ENCODE measurements around the gene SLC9A3.

The SLC9A3 gene

GRCh38 chr5:438481-438981, 85.7 kb downstream of the SLC9A3 start:
- DNase-seq, result no peak

GRCh38 chr5:437281-437771, 86.9 kb downstream of the SLC9A3 start:
- DNase-seq, result no peak

GRCh38 chr5:436641-436975, 87.6 kb downstream of the SLC9A3 start:
- DNase-seq, result no peak

- DNase-seq, result peak; percentile 25
Measured at GRCh38 chr5:435961-436640, 88.1 kb downstream of the SLC9A3 start.

- DNase-seq, result no peak
Measured at GRCh38 chr5:435156-435790, 89.0 kb downstream of the SLC9A3 start.

- no peak for DNase-seq
Measured at GRCh38 chr5:434443-435146, 89.7 kb downstream of the SLC9A3 start.

- no peak for DNase-seq
Measured at GRCh38 chr5:433836-434235, 90.4 kb downstream of the SLC9A3 start.

GRCh38 chr5:432928-433791, 91.1 kb downstream of the SLC9A3 start:
- no peak for DNase-seq

GRCh38 chr5:432201-432927, 91.9 kb downstream of the SLC9A3 start:
- DNase-seq, result no peak

GRCh38 chr5:431711-432050, 92.6 kb downstream of the SLC9A3 start:
- no peak for DNase-seq

- DNase-seq, result peak; percentile 50
Measured at GRCh38 chr5:431001-431710, 93.1 kb downstream of the SLC9A3 start.

- DNase-seq, result no peak
Measured at GRCh38 chr5:430214-430925, 93.9 kb downstream of the SLC9A3 start.

- no peak for DNase-seq
Measured at GRCh38 chr5:429453-430188, 94.6 kb downstream of the SLC9A3 start.

- DNase-seq, result no peak
Measured at GRCh38 chr5:428754-429452, 95.3 kb downstream of the SLC9A3 start.

GRCh38 chr5:428219-428618, 96.0 kb downstream of the SLC9A3 start:
- no peak for DNase-seq

- DNase-seq, result no peak
Measured at GRCh38 chr5:427415-428087, 96.7 kb downstream of the SLC9A3 start.

- no peak for DNase-seq
Measured at GRCh38 chr5:426392-426976, 97.8 kb downstream of the SLC9A3 start.

GRCh38 chr5:425714-426113, 98.5 kb downstream of the SLC9A3 start:
- peak; percentile 22 for DNase-seq

All from activated CD4-positive, alpha-beta T cell treated with anti-CD3 and anti-CD28 coated beads, Interleukin-10, Interleukin-2, amounts not matched to agents 100 ng/mL and 50 ng/mL, durations not matched to agents 16 hours and 8 hours (primary cell).